ENCODE measurements around the gene TRIM67.

DNA sequence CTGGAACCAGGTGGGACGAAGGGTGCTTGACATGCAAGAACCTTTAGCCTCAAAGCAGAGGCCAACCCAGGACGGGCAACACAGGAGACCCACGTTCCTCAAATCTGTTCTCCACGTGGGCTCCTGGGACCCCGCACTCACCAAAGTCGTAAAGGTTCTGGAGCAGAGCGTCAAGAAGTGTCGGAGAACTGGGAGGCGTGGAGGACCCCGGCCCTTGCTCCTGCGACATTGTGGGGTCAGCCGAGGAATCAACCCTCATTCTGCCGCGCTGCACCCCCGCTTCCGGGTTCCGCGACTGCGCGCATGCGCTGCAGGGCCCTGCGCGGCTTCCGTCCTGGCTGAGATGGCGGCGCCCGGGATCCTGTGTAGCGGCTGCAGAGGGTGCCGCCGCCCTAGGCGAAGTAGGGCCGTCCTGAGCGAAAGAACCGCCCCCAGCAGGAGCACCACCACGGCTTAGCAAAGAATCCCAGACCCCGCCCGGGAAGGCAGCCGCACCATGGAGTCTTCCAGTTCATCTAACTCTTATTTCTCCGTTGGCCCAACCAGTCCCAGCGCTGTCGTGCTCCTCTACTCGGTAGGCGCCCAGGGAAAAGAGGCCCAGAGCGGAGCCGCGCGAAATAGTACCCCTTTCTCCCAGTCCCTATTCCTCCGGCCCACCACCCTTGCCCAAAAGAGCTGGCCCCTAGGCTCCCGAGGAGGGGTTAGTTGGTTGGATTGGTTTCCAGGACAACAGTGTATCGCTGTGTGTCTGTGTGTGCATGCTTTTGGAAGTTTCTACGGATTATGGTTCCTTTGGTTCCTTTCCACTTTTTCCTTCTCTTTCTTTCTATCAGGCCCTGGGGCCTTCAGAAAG is 79.3 kb downstream of the TRIM67 start, which contains the start of gene GNPAT:
- TF ChIP-seq, protein P1, sequence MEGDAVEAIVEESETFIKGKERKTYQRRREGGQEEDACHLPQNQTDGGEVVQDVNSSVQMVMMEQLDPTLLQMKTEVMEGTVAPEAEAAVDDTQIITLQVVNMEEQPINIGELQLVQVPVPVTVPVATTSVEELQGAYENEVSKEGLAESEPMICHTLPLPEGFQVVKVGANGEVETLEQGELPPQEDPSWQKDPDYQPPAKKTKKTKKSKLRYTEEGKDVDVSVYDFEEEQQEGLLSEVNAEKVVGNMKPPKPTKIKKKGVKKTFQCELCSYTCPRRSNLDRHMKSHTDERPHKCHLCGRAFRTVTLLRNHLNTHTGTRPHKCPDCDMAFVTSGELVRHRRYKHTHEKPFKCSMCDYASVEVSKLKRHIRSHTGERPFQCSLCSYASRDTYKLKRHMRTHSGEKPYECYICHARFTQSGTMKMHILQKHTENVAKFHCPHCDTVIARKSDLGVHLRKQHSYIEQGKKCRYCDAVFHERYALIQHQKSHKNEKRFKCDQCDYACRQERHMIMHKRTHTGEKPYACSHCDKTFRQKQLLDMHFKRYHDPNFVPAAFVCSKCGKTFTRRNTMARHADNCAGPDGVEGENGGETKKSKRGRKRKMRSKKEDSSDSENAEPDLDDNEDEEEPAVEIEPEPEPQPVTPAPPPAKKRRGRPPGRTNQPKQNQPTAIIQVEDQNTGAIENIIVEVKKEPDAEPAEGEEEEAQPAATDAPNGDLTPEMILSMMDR (IDR thresholded peaks at IDR 0.05) = no peak
- peak; percentile 79 to 92 (median 90) for TF ChIP-seq POLR2A (IDR thresholded peaks at IDR 0.05)

All from body of pancreas (tissue), 4 donors.